ENCODE measurements around the gene DPP8. TPM values are rescaled to one million over a fixed set of nuclear protein-coding genes. Genes with fewer than 3 reads are reported as not detected.
A peak's percentile ranks its signal among the peaks of the same experiment; 100 is the strongest.
"Not testable (repeated sequence)": the region's sequence is repeated elsewhere in the genome, so short reads cannot be mapped to it uniquely, and the experiment has no call there.

The DPP8 gene
- total and polyA plus RNA-seq, 2 experiments from 2014 or later: 21.7 to 33.5 TPM

DNA sequence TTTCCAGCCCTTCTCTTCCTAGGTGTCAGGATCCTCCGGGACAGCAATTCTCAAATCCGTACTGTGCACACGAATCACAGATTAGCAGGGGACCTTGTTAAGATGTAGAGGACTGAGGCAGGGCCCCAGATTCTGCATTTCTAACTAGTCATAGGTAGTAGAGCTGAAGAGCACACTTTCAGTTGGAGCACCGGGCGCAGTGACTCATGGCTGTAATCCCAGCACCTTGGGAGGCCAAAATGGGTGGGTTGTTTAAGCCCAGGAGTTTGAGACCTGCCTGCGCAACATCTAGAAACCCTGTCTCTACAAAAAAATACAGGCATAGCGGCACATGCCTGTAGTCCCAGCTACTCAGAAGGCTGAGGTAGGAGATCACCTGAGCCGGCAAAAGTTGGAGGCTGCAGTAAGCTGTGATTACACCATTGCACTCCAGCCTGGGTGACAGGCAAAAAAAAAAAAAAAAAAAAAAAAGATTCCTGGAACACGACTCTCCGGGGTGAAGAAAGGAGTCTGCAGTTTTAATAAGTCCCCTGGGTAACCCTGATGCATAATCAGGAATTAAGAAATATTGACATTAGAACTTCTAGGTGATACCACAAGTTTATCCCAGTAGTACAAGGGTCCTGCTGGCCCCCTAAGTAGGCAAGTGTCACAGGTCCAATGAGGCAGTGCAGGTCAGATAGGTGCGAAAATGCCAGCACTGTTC lies 118.3 kb downstream of the DPP8 start (continued):
- TF ChIP-seq, protein P1, sequence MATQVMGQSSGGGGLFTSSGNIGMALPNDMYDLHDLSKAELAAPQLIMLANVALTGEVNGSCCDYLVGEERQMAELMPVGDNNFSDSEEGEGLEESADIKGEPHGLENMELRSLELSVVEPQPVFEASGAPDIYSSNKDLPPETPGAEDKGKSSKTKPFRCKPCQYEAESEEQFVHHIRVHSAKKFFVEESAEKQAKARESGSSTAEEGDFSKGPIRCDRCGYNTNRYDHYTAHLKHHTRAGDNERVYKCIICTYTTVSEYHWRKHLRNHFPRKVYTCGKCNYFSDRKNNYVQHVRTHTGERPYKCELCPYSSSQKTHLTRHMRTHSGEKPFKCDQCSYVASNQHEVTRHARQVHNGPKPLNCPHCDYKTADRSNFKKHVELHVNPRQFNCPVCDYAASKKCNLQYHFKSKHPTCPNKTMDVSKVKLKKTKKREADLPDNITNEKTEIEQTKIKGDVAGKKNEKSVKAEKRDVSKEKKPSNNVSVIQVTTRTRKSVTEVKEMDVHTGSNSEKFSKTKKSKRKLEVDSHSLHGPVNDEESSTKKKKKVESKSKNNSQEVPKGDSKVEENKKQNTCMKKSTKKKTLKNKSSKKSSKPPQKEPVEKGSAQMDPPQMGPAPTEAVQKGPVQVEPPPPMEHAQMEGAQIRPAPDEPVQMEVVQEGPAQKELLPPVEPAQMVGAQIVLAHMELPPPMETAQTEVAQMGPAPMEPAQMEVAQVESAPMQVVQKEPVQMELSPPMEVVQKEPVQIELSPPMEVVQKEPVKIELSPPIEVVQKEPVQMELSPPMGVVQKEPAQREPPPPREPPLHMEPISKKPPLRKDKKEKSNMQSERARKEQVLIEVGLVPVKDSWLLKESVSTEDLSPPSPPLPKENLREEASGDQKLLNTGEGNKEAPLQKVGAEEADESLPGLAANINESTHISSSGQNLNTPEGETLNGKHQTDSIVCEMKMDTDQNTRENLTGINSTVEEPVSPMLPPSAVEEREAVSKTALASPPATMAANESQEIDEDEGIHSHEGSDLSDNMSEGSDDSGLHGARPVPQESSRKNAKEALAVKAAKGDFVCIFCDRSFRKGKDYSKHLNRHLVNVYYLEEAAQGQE (IDR thresholded peaks at IDR 0.05; ENCODE audit: unreplicated experiment): no peak
- TF ChIP-seq NANOG (IDR thresholded peaks at IDR 0.05; ENCODE audit: borderline replicate concordance): no peak
- TF ChIP-seq EZH2 (IDR thresholded peaks at IDR 0.05; ENCODE audit: low read depth, unreplicated experiment): no peak

DNA sequence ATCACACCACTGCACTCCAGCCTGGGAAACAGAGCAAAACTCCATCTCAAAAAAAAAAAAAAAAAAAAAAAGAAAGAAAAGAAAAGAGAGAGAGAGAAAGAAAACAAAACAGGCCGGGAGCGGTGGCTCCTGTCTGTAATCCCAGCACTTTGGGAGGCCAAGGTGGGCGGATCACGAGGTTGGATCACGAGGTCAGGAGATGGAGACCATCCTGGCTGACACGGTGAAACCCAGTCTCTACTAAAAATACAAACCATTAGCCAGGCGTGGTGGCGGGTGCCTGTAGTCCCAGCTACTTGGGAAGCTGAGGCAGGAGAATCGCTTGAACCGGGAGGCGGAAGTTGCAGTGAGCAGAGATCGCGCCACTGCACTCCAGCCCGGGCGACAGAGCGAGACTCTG lies 119.0 kb downstream of the DPP8 start:
- H3K36me3 Mint-ChIP-seq (ENCODE audit: low read depth): peaks cover 15% of the 10 kb centered on the region; the same call in 2 of the 3 replicates
- Histone ChIP-seq H3F3A (replicated peaks; ENCODE audit: low read depth) (peaks cover 10% of the 10 kb centered on the region; the same call in 1 of the 2 replicates), H3K27me3 (ENCODE audit: insufficient read depth) (peaks cover 56% of the 10 kb centered on the region), H3K4me1 (ENCODE audit: insufficient read depth) (peaks cover 16% of the 10 kb centered on the region)
- H2AFZ ChIP-seq; H3K4me2 ChIP-seq; H4K20me1 ChIP-seq (replicated peaks; ENCODE audit: insufficient read depth); DNase-seq (ENCODE audit: low spot score); H3K9me2 ChIP-seq (ENCODE audit: insufficient read depth); H3K9me3 Mint-ChIP-seq; ATAC-seq; H3K4me3 ChIP-seq; H3K36me3 ChIP-seq (ENCODE audit: insufficient read depth); H3K4me3 Mint-ChIP-seq; H3K27ac ChIP-seq (ENCODE audit: low read depth); H3K79me2 ChIP-seq (replicated peaks; ENCODE audit: insufficient read depth); H3K27ac Mint-ChIP-seq: not testable (repeated sequence)
- peaks cover 42% of the 10 kb centered on the region for H3K27me3 Mint-ChIP-seq (ENCODE audit: insufficient read depth, low read depth, poor library complexity)
- peaks cover 26% of the 10 kb centered on the region for H3K4me1 Mint-ChIP-seq

DNA sequence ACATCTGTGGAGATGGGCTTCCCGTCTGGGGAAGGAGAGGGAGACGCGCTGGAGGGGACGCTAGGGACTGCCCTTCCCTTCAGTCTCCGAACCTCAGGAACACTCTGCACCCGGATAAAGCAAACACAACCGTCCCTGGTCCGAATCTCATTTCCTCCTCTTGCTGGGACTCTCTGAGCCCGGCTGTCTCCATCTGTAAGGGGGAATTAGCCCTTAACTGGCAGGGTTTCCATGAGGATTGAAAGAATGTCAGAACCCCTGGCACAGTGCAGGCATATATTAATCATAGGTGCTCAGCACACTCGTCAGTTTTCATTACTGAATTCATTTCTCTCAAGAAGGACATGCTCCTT lies 120.5 kb downstream of the DPP8 start:
- Histone ChIP-seq H3F3A (replicated peaks; ENCODE audit: low read depth) (peaks cover 10% of the 10 kb centered on the region), H3K4me2 (peak overlapping the region; percentile 89), H3K4me1 (ENCODE audit: insufficient read depth) (peaks cover 16% of the 10 kb centered on the region), H3K79me2 (replicated peaks; ENCODE audit: insufficient read depth) (no peaks in the 10 kb centered on the region), H3K27me3 (ENCODE audit: insufficient read depth) (peaks cover 59% of the 10 kb centered on the region), H3K27ac (ENCODE audit: low read depth) (no peak overlapping the region), H2AFZ (peak overlapping the region; percentile 52; the same call in 1 of the 2 replicates), H3K9me2 (ENCODE audit: insufficient read depth) (no peaks in the 10 kb centered on the region), H3K4me3 (peak overlapping the region; percentile 68), H3K36me3 (ENCODE audit: insufficient read depth) (peaks cover 6% of the 10 kb centered on the region; the same call in 1 of the 2 replicates), H4K20me1 (replicated peaks; ENCODE audit: insufficient read depth) (peaks cover 6% of the 10 kb centered on the region; the same call in 1 of the 2 replicates)
- no peak for TF ChIP-seq ZNF331 (CRISPR knock-in tag; IDR thresholded peaks at IDR 0.05; ENCODE audit: low read depth)
- TF ChIP-seq EZH2 (IDR thresholded peaks at IDR 0.05; ENCODE audit: low read depth, unreplicated experiment): peak; percentile 2
- peaks cover 41% of the 10 kb centered on the region for H3K27me3 Mint-ChIP-seq (ENCODE audit: insufficient read depth, low read depth, poor library complexity)
- peak overlapping the region; percentile 63 for H3K4me3 Mint-ChIP-seq
- no peaks in the 10 kb centered on the region for H3K9me3 Mint-ChIP-seq
- ATAC-seq: peak; percentile 1; the same call in 2 of the 3 replicates
- peaks cover 21% of the 10 kb centered on the region; the same call in 2 of the 3 replicates for H3K36me3 Mint-ChIP-seq (ENCODE audit: low read depth)
- DNase-seq (ENCODE audit: low spot score): no peak
- no peak overlapping the region for H3K27ac Mint-ChIP-seq
- peaks cover 27% of the 10 kb centered on the region for H3K4me1 Mint-ChIP-seq
